OCI-LY3 (cell line): ENCODE measurements around the gene HM13.

Experiments
- CTCF ChIP-seq: fragments of 200-600, 300-600 bp; sonication (generic); IDR thresholded peaks from 2 replicates; pipeline ENCODE4 v1.5.1; 2014; ENCODE audit warnings: antibody characterized with exemption, low read length, low read depth
- EZH2phosphoT487 ChIP-seq: fragments of 200-600 bp; shearing (Covaris generic); IDR thresholded peaks from 2 replicates; pipeline ENCODE4 v1.6.1; 2018; ENCODE audit warnings: antibody characterized with exemption, mixed run types, low read depth

DNA sequence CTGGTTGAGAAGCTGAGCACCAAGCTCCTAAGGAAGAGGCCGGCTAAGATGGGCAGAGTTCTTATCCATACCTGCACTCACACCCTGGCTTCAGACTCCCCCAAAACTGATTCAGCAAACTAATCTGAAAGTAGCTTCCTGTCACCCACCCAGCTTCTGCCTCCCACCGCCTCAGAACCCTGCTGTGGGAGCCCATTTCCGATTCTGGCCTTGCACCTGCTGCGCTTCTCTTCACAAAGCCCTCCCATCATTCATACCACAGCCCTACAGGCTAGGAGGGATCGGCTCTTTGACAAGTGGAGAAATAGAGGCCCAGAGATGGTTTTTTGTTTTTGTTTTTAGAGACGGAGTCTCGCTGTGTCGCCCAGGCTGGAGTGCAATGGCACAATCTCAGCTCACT is 28.7 kb downstream of the HM13 start:
- no peak for TF ChIP-seq CTCF
- TF ChIP-seq EZH2phosphoT487, result no peak
